Activated CD4-positive, alpha-beta T cell treated with anti-CD3 and anti-CD28 coated beads, Interleukin-2, amount 10 ng/mL, durations not matched to agents 24 days and 14 days (primary cell): ENCODE data around the gene ADAM10. TPM values are rescaled to one million over a fixed set of nuclear protein-coding genes. Genes with fewer than 3 reads are reported as not detected.

ENCODE experiments used
- DNase-seq: peaks from one replicate; pipeline ENCODE4 v3.0.0; 2022
- H3K27ac Mint-ChIP-seq: one replicate; pipeline ENCODE4 v1.8.0; 2022; ENCODE audit warnings: mild to moderate bottlenecking, mixed read lengths
- H3K27me3 Mint-ChIP-seq: one replicate; pipeline ENCODE4 v1.8.0; 2022; ENCODE audit warnings: mixed read lengths
- H3K36me3 Mint-ChIP-seq: one replicate; pipeline ENCODE4 v1.8.0; 2022; ENCODE audit warnings: low read depth, mild to moderate bottlenecking, mixed read lengths
- H3K4me1 Mint-ChIP-seq: one replicate; pipeline ENCODE4 v1.8.0; 2021; ENCODE audit warnings: mixed read lengths
- H3K4me3 Mint-ChIP-seq: one replicate; pipeline ENCODE4 v1.8.0; 2022; ENCODE audit warnings: mild to moderate bottlenecking, moderate library complexity, mixed read lengths
- H3K9me3 Mint-ChIP-seq: one replicate; pipeline ENCODE4 v1.8.0; 2021; ENCODE audit warnings: mixed read lengths
- intact Hi-C: fragments of 100-400 bp; cut with micrococcal nuclease; formaldehyde crosslinking; loops from one replicate; pipeline ENCODE4 v1.15.1; 2023
- total RNA-seq: library from RNA; stranded (reverse); gene quantifications from 2 replicates; pipeline ENCODE4 v1.2.3, GENCODE V29; 2022

ADAM10 gene
- total RNA-seq, 1 donor from 2014 or later = 103 TPM

- Mint-ChIP-seq H3K9me3 (peaks cover 9% of the 10 kb centered on the region), H3K27me3 (no peaks in the 10 kb centered on the region), H3K4me3 (no peak overlapping the region), H3K27ac (no peak overlapping the region), H3K4me1 (peaks cover 11% of the 10 kb centered on the region), H3K36me3 (peaks cover 45% of the 10 kb centered on the region)
- DNase-seq = no peak
- intact Hi-C loops = no loop called here
Observed at GRCh38 chr15:58666957-58667356, 82.5 kb downstream of the ADAM10 start.

DNA sequence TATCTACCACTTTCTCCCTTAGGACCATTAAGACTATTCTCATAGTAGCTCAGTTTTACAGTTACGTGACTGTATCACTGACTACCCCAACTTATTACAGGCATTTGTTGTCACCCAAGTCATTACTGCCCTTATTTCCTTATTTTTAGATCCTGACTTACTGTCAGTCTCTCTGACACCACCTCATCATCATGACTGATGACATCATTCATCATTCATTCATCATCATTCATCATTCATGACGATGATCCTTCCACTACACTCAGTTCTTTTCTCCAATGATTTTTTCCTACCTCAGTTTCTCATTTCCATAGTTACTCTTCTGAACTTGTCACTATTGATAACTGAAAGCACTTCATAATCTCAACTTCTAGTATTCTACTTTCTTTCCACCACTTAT is 83.8 kb downstream of the ADAM10 start:
- H3K4me3 Mint-ChIP-seq = no peak overlapping the region
- no peak overlapping the region for H3K27ac Mint-ChIP-seq
- peaks cover 12% of the 10 kb centered on the region for H3K4me1 Mint-ChIP-seq
- intact Hi-C loops = no loop called here
- H3K36me3 Mint-ChIP-seq = peaks cover 58% of the 10 kb centered on the region
- DNase-seq = no peak
- H3K27me3 Mint-ChIP-seq = no peaks in the 10 kb centered on the region
- H3K9me3 Mint-ChIP-seq = peaks cover 9% of the 10 kb centered on the region

DNA sequence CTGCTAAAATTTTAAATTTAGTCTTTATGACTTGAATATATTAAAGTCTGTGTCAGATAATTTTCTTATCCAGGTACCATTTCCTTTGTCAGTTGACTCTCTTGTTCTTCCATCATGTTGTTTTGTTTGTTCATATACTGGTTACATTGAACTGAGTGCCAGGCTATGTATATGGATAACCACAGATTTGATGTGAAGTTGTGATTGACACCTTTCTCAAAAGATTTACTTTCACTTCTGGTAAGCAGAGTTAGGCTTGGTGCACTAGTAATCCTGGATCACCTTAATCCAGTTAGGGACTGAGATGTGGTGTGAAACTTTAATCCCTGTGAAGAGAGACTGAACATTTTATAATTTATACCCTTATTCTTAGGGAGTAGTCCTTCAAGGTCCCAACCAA is 99.4 kb downstream of the ADAM10 start:
- Mint-ChIP-seq H3K27ac (no peak overlapping the region), H3K4me3 (no peak overlapping the region), H3K9me3 (peaks cover 9% of the 10 kb centered on the region), H3K4me1 (peaks cover 10% of the 10 kb centered on the region), H3K27me3 (no peaks in the 10 kb centered on the region), H3K36me3 (peaks cover 57% of the 10 kb centered on the region)
- no peak for DNase-seq
- intact Hi-C loops = no loop called here

DNA sequence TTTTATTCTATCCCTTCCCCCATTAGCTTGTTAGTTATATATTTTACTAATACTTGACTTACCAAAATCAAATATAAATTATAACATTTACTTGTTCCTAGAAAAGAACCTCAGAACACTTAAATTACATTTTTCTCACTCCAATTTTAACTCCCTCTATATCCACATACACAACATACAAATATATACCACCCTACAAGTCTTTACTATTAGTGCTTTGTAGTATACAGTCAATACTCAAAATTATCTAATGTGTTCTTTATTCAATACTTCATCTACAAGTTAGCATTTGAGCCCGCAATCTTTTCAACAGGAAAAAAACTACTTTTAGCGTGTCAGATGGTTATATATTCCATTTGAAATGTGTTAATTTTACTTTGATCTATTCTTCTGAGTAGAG is 100.3 kb downstream of the ADAM10 start:
- no peak for DNase-seq

DNA sequence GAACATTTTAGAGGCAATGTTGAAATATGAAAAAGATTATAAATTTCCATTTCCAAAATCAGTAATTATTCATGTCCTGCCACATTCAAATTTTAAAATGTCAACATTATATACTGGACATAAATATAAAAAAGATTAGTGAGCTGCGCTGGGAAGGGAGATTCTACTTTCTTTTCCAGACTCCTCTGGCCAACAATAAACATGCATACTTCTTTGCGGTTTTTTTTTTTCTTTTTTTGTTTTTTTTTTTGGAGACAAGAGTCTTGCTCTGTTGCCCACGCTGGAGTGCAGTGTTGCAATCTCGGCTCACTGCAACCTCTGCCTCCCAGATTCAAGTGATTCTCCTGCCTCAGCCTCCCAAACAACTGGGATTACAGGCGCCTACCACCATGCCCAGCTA is 105.5 kb downstream of the ADAM10 start:
- Mint-ChIP-seq H3K27ac (no peak overlapping the region), H3K4me1 (peaks cover 14% of the 10 kb centered on the region), H3K27me3 (no peaks in the 10 kb centered on the region), H3K9me3 (no peaks in the 10 kb centered on the region), H3K4me3 (no peak overlapping the region), H3K36me3 (peaks cover 41% of the 10 kb centered on the region)
- intact Hi-C loops = no loop called here
- DNase-seq = no peak

More for the DNA sequence above, 100.3 kb downstream of the ADAM10 start:
- Mint-ChIP-seq H3K27ac (no peak overlapping the region), H3K4me1 (peaks cover 10% of the 10 kb centered on the region), H3K36me3 (peaks cover 53% of the 10 kb centered on the region), H3K4me3 (no peak overlapping the region), H3K9me3 (peaks cover 9% of the 10 kb centered on the region), H3K27me3 (no peaks in the 10 kb centered on the region)
- intact Hi-C loops = no loop called here

GRCh38 chr15:58641660-58642059 is 107.8 kb downstream of the ADAM10 start:
- no peak overlapping the region for H3K27ac Mint-ChIP-seq
- no peak overlapping the region for H3K4me3 Mint-ChIP-seq
- intact Hi-C loops = no loop called here
- H3K36me3 Mint-ChIP-seq = peaks cover 48% of the 10 kb centered on the region
- H3K9me3 Mint-ChIP-seq = peaks cover 4% of the 10 kb centered on the region
- no peak for DNase-seq
- peaks cover 16% of the 10 kb centered on the region for H3K4me1 Mint-ChIP-seq
- H3K27me3 Mint-ChIP-seq = no peaks in the 10 kb centered on the region

DNA sequence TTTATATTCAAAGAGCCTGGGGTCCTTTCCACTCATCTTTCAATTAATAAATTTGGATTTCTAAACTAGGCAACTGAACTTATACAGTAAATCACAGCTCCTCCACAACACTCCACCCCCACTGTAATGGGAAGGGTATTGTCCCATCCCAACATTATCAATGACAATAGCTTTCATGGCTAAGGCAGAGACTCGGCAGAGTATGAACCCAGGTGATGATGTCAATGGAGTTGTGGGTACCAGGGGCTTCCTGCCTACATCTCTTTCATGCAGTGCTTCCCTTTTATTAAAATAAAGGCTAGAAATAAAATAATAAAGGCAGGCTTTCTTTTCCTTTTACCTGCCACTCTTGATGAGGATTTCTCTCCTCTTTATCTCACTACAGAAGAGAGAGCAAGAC is 109.5 kb downstream of the ADAM10 start:
- H3K4me1 Mint-ChIP-seq = peaks cover 16% of the 10 kb centered on the region
- no peak overlapping the region for H3K27ac Mint-ChIP-seq
- peaks cover 45% of the 10 kb centered on the region for H3K36me3 Mint-ChIP-seq
- DNase-seq = no peak
- H3K9me3 Mint-ChIP-seq = peaks cover 4% of the 10 kb centered on the region
- no peak overlapping the region for H3K4me3 Mint-ChIP-seq
- intact Hi-C loops = no loop called here
- H3K27me3 Mint-ChIP-seq = no peaks in the 10 kb centered on the region

- Mint-ChIP-seq H3K4me1 (peaks cover 16% of the 10 kb centered on the region), H3K27ac (peak overlapping the region; percentile 60), H3K36me3 (peaks cover 42% of the 10 kb centered on the region), H3K9me3 (peaks cover 4% of the 10 kb centered on the region), H3K4me3 (no peak overlapping the region), H3K27me3 (no peaks in the 10 kb centered on the region)
- intact Hi-C loops = no loop called here
- DNase-seq = no peak
Observed at GRCh38 chr15:58639002-58639756, 110.3 kb downstream of the ADAM10 start.

GRCh38 chr15:58632789-58633188 is 116.7 kb downstream of the ADAM10 start:
- no peaks in the 10 kb centered on the region for H3K9me3 Mint-ChIP-seq

DNA sequence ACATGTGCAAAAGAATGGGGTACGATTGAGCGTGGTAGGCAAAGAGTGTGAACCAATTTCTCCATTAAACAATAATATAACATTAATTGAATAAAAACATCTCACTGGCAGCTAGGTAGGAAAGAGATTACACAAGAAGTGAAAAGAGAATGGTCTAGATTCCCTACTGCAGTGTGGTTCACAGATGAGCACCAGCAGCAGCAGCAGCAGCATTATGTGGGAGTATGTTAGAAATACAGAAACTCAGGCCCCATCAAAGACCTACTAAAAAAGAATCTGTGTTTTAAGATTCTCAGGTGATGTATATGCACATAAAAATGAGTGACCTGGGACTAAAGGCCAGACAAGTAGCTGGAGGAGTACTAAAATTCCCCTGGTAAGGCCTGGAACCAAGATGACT is 118.2 kb downstream of the ADAM10 start:
- intact Hi-C loops = loop anchor here (5.0 kb wide), 1 partner anchor 34 kb away; no protein-coding TSS in a partner anchor
- Mint-ChIP-seq H3K9me3 (no peaks in the 10 kb centered on the region), H3K36me3 (peaks cover 32% of the 10 kb centered on the region), H3K27me3 (no peaks in the 10 kb centered on the region), H3K4me1 (peaks cover 48% of the 10 kb centered on the region), H3K27ac (peak overlapping the region; percentile 70), H3K4me3 (no peak overlapping the region)
- DNase-seq = no peak

More at GRCh38 chr15:58632789-58633188, 116.7 kb downstream of the ADAM10 start:
- intact Hi-C loops = loop anchor here (5.0 kb wide), 1 partner anchor 35 kb away; no protein-coding TSS in a partner anchor
- peaks cover 29% of the 10 kb centered on the region for H3K36me3 Mint-ChIP-seq
- H3K27ac Mint-ChIP-seq = no peak overlapping the region
- peaks cover 35% of the 10 kb centered on the region for H3K4me1 Mint-ChIP-seq
- no peak for DNase-seq
- H3K4me3 Mint-ChIP-seq = no peak overlapping the region
- no peaks in the 10 kb centered on the region for H3K27me3 Mint-ChIP-seq

- no peak overlapping the region for H3K4me3 Mint-ChIP-seq
- DNase-seq = no peak
- H3K27ac Mint-ChIP-seq = no peak overlapping the region
- H3K9me3 Mint-ChIP-seq = no peaks in the 10 kb centered on the region
- intact Hi-C loops = loop anchor here (5.0 kb wide), 2 partner anchors 32 to 172 kb away; no protein-coding TSS in a partner anchor
- no peaks in the 10 kb centered on the region for H3K27me3 Mint-ChIP-seq
- peaks cover 49% of the 10 kb centered on the region for H3K4me1 Mint-ChIP-seq
- H3K36me3 Mint-ChIP-seq = peaks cover 44% of the 10 kb centered on the region
Observed at GRCh38 chr15:58629625-58630024, 119.9 kb downstream of the ADAM10 start.

DNA sequence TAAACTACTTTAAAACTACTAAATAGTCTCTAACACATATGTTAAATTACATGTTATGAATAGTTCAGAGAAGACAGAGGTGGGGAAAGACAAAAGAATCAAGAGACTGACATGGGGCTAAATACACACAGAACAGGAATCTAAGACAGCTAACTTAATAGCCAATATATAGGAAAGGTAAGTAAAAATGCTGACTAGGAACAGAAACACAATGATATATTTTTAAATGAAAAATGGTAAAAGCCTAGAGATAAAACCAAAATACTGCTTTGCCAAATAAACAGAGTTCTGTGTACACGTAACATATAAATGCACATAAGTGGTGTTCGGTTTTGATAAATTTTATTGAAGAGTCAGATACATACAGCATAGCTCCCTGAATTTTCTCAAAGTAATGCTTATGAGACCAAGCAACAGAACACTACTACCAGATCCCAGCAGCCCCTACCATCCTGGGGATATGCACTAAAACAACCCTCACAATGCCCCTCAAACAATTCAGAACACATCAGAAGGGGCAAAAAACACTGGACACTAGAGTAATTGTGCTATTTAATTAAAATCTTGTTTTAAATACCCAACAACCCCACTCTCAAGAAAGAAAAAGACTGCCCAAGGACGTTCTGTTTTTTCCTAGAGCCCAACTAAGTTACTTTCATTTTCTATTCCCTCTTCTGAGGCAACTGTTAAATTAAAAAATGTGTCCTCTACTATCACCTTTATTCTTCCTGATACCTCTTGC is 121.1 kb downstream of the ADAM10 start:
- Mint-ChIP-seq H3K4me3 (peak overlapping the region; percentile 84), H3K4me1 (peaks cover 49% of the 10 kb centered on the region), H3K9me3 (peaks cover 3% of the 10 kb centered on the region), H3K36me3 (peaks cover 44% of the 10 kb centered on the region), H3K27ac (peak overlapping the region; percentile 93), H3K27me3 (no peaks in the 10 kb centered on the region)
- peak; percentile 69 for DNase-seq
- intact Hi-C loops = loop anchor here (5.0 kb wide), 1 partner anchor 171 kb away; no protein-coding TSS in a partner anchor

DNA sequence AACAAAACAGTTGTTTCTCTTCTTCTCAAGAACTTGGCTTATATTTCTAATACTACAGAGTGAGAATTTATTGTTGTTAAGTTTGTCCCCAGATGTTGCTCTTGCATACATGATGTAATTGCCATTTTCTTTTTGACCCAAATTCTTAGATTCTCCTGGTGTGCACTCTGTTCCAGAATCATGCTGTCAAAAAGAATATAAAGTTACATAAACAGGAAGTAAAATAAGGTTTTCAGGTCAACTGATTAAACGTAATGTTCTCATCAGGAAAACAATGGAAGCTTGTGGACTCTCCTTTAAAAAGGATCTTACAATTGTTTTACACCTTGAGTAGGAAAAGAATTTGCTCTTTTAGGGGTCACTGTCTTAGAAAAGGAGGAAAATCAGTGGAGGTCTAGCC is 121.8 kb downstream of the ADAM10 start:
- Mint-ChIP-seq H3K9me3 (peaks cover 5% of the 10 kb centered on the region), H3K36me3 (peaks cover 49% of the 10 kb centered on the region), H3K4me1 (peaks cover 52% of the 10 kb centered on the region), H3K4me3 (peak overlapping the region; percentile 84), H3K27me3 (no peaks in the 10 kb centered on the region), H3K27ac (peak overlapping the region; percentile 93)
- intact Hi-C loops = loop anchor here (5.0 kb wide), 1 partner anchor 170 kb away; no protein-coding TSS in a partner anchor
- no peak for DNase-seq

GRCh38 chr15:58627046-58627445 is 122.5 kb downstream of the ADAM10 start:
- peaks cover 54% of the 10 kb centered on the region for H3K4me1 Mint-ChIP-seq
- DNase-seq = no peak
- peaks cover 5% of the 10 kb centered on the region for H3K9me3 Mint-ChIP-seq
- peak overlapping the region; percentile 84 for H3K4me3 Mint-ChIP-seq
- H3K27ac Mint-ChIP-seq = peak overlapping the region; percentile 93
- intact Hi-C loops = loop anchor here (5.0 kb wide), 1 partner anchor 170 kb away; no protein-coding TSS in a partner anchor
- H3K36me3 Mint-ChIP-seq = peaks cover 50% of the 10 kb centered on the region
- no peaks in the 10 kb centered on the region for H3K27me3 Mint-ChIP-seq
